ENCODE data around the gene IGSF5. TPM values are rescaled to one million over a fixed set of nuclear protein-coding genes. Genes with fewer than 3 reads are reported as not detected.

IGSF5 gene
- total RNA-seq, 1 experiment from 2014 or later, result not detected

DNA sequence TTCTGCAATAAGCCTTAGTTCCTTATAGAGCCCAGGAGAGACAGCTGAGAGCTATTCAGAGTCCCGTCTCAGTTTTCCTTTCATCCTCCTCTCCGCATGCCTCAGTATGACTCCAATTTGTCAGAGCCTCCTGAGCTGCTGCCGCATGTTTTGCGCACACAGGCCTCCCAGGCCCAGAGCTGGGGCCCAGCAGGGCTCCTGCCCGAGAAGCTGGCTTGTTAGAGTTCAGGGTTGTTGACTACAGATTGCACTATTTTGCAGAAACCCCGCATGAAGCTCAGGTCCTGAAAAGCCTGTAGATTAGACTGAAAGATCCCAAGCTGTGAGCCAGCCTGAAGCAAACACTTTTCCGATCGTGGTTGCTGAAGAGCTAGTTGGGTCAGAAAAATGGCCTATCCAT is 51.5 kb downstream of the IGSF5 start:
- BruUV-seq (replicated peaks), result no TSS peak
- POLR2A ChIA-PET (ENCODE audit: unreplicated experiment), result no interaction called here

DNA sequence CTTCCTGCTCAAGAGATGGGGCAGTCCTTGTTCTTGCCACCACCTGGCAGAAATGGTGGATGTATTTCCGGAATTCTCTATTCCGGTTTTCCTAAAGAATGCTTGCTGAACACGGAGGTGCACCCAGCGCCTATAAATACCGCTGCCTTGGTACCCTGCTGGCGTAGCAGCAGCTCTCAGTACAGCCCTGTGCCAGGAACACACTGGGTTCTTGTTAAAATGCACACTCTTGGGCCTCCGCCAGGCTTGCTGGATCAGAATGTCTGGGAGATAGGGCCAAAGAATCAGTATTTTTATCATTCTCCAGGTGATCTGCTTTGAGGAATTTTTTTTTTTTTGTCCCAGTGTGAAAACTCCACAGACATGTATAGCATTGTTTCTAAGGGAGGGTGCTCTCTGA is 54.2 kb downstream of the IGSF5 start:
- no TSS peak for BruUV-seq (replicated peaks)
- Histone ChIP-seq H3K9me2 (replicated peaks; ENCODE audit: low read length) (no peaks in the 10 kb centered on the region), H3K9me3 (ENCODE audit: low read length) (no peaks in the 10 kb centered on the region), H3K79me2 (ENCODE audit: low read length) (no peaks in the 10 kb centered on the region), H3K4me2 (ENCODE audit: low read length) (no peak overlapping the region), H3K9ac (ENCODE audit: low read length) (no peak overlapping the region), H2AFZ (ENCODE audit: low read length) (no peak overlapping the region), H3K4me3 (ENCODE audit: low read length) (no peak overlapping the region), H3K4me1 (ENCODE audit: insufficient read depth, low read length) (no peaks in the 10 kb centered on the region), H3K27ac (ENCODE audit: low read length) (no peak overlapping the region), H4K20me1 (ENCODE audit: low read length) (no peaks in the 10 kb centered on the region), H3K27me3 (ENCODE audit: low read length) (peaks cover 63% of the 10 kb centered on the region), H3K36me3 (ENCODE audit: low read depth, low read length) (no peaks in the 10 kb centered on the region), H3F3A (ENCODE audit: low read length, unreplicated experiment) (no peaks in the 10 kb centered on the region)
- ChIA-PET POLR2A (ENCODE audit: unreplicated experiment) (no interaction called here), CTCF (no interaction called here)
- no peak for ATAC-seq
- intact Hi-C loops (cut with micrococcal nuclease), result no loop called here
- no peak for DNase-seq
- TF ChIP-seq EZH2phosphoT487 (IDR thresholded peaks at IDR 0.05; ENCODE audit: borderline replicate concordance, low read length) (no peak), EZH2 (IDR thresholded peaks at IDR 0.05; ENCODE audit: low read length, unreplicated experiment) (no peak)
- TF ChIP-seq, protein P1, sequence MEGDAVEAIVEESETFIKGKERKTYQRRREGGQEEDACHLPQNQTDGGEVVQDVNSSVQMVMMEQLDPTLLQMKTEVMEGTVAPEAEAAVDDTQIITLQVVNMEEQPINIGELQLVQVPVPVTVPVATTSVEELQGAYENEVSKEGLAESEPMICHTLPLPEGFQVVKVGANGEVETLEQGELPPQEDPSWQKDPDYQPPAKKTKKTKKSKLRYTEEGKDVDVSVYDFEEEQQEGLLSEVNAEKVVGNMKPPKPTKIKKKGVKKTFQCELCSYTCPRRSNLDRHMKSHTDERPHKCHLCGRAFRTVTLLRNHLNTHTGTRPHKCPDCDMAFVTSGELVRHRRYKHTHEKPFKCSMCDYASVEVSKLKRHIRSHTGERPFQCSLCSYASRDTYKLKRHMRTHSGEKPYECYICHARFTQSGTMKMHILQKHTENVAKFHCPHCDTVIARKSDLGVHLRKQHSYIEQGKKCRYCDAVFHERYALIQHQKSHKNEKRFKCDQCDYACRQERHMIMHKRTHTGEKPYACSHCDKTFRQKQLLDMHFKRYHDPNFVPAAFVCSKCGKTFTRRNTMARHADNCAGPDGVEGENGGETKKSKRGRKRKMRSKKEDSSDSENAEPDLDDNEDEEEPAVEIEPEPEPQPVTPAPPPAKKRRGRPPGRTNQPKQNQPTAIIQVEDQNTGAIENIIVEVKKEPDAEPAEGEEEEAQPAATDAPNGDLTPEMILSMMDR (conservative IDR thresholded peaks at IDR 0.05; ENCODE audit: low read depth, low read length), result no peak

More for the DNA sequence above, 51.5 kb downstream of the IGSF5 start:
- intact Hi-C loops (cut with micrococcal nuclease), result no loop called here
- H3K4me3 ChIP-seq (ENCODE audit: low read length), result no peak overlapping the region
- H3K27me3 ChIP-seq (ENCODE audit: low read length), result peaks cover 69% of the 10 kb centered on the region
- H3K4me1 ChIP-seq (ENCODE audit: insufficient read depth, low read length), result no peaks in the 10 kb centered on the region
- H3K79me2 ChIP-seq (ENCODE audit: low read length), result no peaks in the 10 kb centered on the region
- no peaks in the 10 kb centered on the region for H3K9me2 ChIP-seq (replicated peaks; ENCODE audit: low read length)
- H3K4me2 ChIP-seq (ENCODE audit: low read length), result no peak overlapping the region
- CTCF ChIA-PET, result no interaction called here
- no peaks in the 10 kb centered on the region for H3K36me3 ChIP-seq (ENCODE audit: low read depth, low read length)
- no peaks in the 10 kb centered on the region for H4K20me1 ChIP-seq (ENCODE audit: low read length)
- no peak overlapping the region for H3K27ac ChIP-seq (ENCODE audit: low read length)
- H3K9ac ChIP-seq (ENCODE audit: low read length), result no peak overlapping the region
- no peak overlapping the region for H2AFZ ChIP-seq (ENCODE audit: low read length)
- DNase-seq, result no peak
- no peak for TF ChIP-seq EZH2 (IDR thresholded peaks at IDR 0.05; ENCODE audit: low read length, unreplicated experiment)
- TF ChIP-seq EZH2phosphoT487 (IDR thresholded peaks at IDR 0.05; ENCODE audit: borderline replicate concordance, low read length), result no peak
- TF ChIP-seq, protein P1 (conservative IDR thresholded peaks at IDR 0.05; ENCODE audit: low read depth, low read length), result no peak
- ATAC-seq, result no peak
- no peaks in the 10 kb centered on the region for H3K9me3 ChIP-seq (ENCODE audit: low read length)
- H3F3A ChIP-seq (ENCODE audit: low read length, unreplicated experiment), result no peaks in the 10 kb centered on the region

DNA sequence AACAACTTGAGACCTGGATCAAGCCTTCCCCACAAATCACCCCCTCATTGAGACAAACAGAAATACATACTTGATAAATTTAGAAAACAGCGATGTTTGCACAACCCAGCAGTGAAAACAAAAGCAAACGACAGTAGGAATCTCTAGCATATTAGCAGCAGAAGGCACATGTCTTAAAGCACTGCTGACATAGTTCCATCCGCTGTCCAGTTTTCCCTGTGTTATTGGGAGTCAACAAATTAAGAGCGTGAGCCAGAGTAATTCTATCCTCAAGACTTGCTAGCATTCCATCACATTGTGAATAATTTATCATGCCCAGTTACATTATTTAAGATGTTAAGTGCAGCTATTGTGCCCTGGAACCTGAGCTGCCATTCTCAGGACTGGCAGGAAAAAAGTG is 55.3 kb downstream of the IGSF5 start:
- H3K27ac ChIP-seq (ENCODE audit: low read length), result no peak overlapping the region
- no peaks in the 10 kb centered on the region for H3K4me1 ChIP-seq (ENCODE audit: insufficient read depth, low read length)
- CTCF ChIA-PET, result no interaction called here
- H3K36me3 ChIP-seq (ENCODE audit: low read depth, low read length), result no peaks in the 10 kb centered on the region
- no peak for ATAC-seq
- no peaks in the 10 kb centered on the region for H4K20me1 ChIP-seq (ENCODE audit: low read length)
- no peak overlapping the region for H3K4me3 ChIP-seq (ENCODE audit: low read length)
- H3K9me3 ChIP-seq (ENCODE audit: low read length), result no peaks in the 10 kb centered on the region
- POLR2A ChIA-PET (ENCODE audit: unreplicated experiment), result no interaction called here
- no peaks in the 10 kb centered on the region for H3K79me2 ChIP-seq (ENCODE audit: low read length)
- DNase-seq, result no peak
- BruUV-seq (replicated peaks), result no TSS peak
- no peak overlapping the region for H2AFZ ChIP-seq (ENCODE audit: low read length)
- peaks cover 52% of the 10 kb centered on the region for H3K27me3 ChIP-seq (ENCODE audit: low read length)
- H3K9ac ChIP-seq (ENCODE audit: low read length), result no peak overlapping the region
- H3K4me2 ChIP-seq (ENCODE audit: low read length), result no peak overlapping the region
- TF ChIP-seq EZH2 (IDR thresholded peaks at IDR 0.05; ENCODE audit: low read length, unreplicated experiment), result no peak
- TF ChIP-seq, protein P1 (conservative IDR thresholded peaks at IDR 0.05; ENCODE audit: low read depth, low read length), result no peak
- TF ChIP-seq EZH2phosphoT487 (IDR thresholded peaks at IDR 0.05; ENCODE audit: borderline replicate concordance, low read length), result no peak
- H3F3A ChIP-seq (ENCODE audit: low read length, unreplicated experiment), result no peaks in the 10 kb centered on the region
- H3K9me2 ChIP-seq (replicated peaks; ENCODE audit: low read length), result no peaks in the 10 kb centered on the region
- intact Hi-C loops (cut with micrococcal nuclease), result no loop called here
